MM.1S (cell line): Measurements from ENCODE around the gene MXI1.

Source experiments
- CTCF ChIP-seq: fragments of 300-600 bp; sonication (generic); IDR thresholded peaks from 2 replicates; pipeline ENCODE4 v1.5.1; 2016; ENCODE audit warnings: antibody characterized with exemption, low read length, mixed read lengths
- EZH2 ChIP-seq: fragments of 300-600 bp; sonication (generic); optimal IDR thresholded peaks from 2 replicates; pipeline ENCODE3; 2017; ENCODE audit warnings: low read depth, mild to moderate bottlenecking, antibody characterized with exemption, low read length, mixed read lengths

DNA sequence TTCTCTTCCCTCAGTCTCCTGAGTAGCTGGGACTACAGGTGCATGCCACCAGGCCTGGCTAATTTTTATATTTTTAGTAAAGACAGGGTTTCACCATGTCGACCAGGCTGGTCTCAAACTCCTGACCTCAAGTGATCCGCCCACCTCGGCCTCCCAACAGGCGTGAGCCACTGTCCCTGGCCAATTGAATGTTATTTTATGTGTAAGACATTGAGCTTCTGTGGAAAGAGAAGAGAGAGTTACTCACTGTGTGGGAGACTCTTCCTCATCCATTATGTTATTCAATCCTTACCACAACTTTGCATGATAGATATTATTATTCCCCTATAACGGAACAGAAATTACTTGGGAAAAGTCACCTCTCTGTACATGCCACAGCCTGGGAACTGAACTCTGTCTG, 32.6 kb upstream of the MXI1 start:
- TF ChIP-seq EZH2 (no peak), CTCF (no peak)
